HL-60 (cell line): Measurements from ENCODE around the gene ID4.

Experiments used
- GABPA ChIP-seq: IDR thresholded peaks from 2 replicates; pipeline ENCODE4 v1.6.1; 2012; ENCODE audit warnings: low read depth
- POLR2AphosphoS5 ChIP-seq: IDR thresholded peaks from 2 replicates; pipeline ENCODE4 v1.6.1; 2012; ENCODE audit warnings: low read depth
- TF ChIP-seq, protein P1 (sequence below): IDR thresholded peaks from one replicate; pipeline ENCODE4 v1.5.1; 2011; ENCODE audit warnings: low read length, control low read depth, inconsistent platforms; ENCODE audit not compliant: insufficient read depth
- TF ChIP-seq, protein P2 (sequence below): IDR thresholded peaks from 2 replicates; pipeline ENCODE4 v1.6.1; 2012; ENCODE audit warnings: low read depth; ENCODE audit not compliant: insufficient replicate concordance

DNA sequence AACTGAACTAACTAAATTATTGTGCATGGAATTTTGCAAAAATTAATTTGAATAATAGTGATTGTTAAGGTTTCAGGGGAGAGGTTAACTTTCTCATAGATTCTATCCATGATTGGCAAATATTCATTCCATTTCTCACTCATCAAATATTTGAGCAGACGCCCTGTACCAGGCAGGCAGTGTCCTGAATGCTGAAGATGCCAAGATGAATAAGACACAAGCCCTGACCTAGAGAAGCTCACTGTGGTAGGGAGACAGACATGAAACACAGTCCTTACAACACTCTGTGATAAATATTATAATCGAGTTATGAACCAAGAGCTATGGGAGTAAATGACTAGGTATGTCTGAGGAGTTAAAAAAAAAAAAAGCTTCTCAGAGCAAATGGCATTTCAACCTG lies 18.4 kb upstream of the ID4 start:
- TF ChIP-seq, protein P1, sequence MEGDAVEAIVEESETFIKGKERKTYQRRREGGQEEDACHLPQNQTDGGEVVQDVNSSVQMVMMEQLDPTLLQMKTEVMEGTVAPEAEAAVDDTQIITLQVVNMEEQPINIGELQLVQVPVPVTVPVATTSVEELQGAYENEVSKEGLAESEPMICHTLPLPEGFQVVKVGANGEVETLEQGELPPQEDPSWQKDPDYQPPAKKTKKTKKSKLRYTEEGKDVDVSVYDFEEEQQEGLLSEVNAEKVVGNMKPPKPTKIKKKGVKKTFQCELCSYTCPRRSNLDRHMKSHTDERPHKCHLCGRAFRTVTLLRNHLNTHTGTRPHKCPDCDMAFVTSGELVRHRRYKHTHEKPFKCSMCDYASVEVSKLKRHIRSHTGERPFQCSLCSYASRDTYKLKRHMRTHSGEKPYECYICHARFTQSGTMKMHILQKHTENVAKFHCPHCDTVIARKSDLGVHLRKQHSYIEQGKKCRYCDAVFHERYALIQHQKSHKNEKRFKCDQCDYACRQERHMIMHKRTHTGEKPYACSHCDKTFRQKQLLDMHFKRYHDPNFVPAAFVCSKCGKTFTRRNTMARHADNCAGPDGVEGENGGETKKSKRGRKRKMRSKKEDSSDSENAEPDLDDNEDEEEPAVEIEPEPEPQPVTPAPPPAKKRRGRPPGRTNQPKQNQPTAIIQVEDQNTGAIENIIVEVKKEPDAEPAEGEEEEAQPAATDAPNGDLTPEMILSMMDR = no peak
- TF ChIP-seq POLR2AphosphoS5 (no peak), GABPA (no peak)
- TF ChIP-seq, protein P2, sequence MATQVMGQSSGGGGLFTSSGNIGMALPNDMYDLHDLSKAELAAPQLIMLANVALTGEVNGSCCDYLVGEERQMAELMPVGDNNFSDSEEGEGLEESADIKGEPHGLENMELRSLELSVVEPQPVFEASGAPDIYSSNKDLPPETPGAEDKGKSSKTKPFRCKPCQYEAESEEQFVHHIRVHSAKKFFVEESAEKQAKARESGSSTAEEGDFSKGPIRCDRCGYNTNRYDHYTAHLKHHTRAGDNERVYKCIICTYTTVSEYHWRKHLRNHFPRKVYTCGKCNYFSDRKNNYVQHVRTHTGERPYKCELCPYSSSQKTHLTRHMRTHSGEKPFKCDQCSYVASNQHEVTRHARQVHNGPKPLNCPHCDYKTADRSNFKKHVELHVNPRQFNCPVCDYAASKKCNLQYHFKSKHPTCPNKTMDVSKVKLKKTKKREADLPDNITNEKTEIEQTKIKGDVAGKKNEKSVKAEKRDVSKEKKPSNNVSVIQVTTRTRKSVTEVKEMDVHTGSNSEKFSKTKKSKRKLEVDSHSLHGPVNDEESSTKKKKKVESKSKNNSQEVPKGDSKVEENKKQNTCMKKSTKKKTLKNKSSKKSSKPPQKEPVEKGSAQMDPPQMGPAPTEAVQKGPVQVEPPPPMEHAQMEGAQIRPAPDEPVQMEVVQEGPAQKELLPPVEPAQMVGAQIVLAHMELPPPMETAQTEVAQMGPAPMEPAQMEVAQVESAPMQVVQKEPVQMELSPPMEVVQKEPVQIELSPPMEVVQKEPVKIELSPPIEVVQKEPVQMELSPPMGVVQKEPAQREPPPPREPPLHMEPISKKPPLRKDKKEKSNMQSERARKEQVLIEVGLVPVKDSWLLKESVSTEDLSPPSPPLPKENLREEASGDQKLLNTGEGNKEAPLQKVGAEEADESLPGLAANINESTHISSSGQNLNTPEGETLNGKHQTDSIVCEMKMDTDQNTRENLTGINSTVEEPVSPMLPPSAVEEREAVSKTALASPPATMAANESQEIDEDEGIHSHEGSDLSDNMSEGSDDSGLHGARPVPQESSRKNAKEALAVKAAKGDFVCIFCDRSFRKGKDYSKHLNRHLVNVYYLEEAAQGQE = no peak
